ENCODE data around the gene HMGCS2. TPM values are rescaled to one million over a fixed set of nuclear protein-coding genes. Genes with fewer than 3 reads are reported as not detected.

Gene HMGCS2
- total RNA-seq, 1 donor from 2014 or later = not detected

DNA sequence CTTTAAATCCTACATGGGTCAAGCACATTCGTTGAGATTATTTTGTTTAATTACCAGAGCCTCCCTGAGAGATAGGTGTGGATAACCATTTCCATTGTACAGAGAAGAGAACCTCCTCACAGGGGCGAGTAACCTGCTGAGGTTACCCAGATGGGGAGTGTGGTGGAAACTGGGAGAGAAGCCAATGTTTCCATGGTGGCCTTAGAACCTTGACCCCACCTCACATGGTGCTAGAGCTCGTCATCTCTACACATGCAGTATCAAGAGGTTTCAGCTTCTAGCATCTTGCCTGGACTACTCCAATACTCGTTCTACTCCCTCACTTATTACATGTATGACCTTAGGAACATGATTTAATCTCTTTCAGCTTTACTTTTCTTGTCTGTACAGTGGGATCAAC, 37.8 kb upstream of the HMGCS2 start:
- TF ChIP-seq CTCF (IDR thresholded peaks at IDR 0.05) = no peak
- intact Hi-C loops (cut with micrococcal nuclease) = no loop called here
- Mint-ChIP-seq H3K27ac (no peak overlapping the region), H3K36me3 (ENCODE audit: low read depth) (no peaks in the 10 kb centered on the region), H3K4me1 (peaks cover 4% of the 10 kb centered on the region), H3K27me3 (peaks cover 12% of the 10 kb centered on the region), H3K9me3 (no peaks in the 10 kb centered on the region), H3K4me3 (no peak overlapping the region)
- ATAC-seq (ENCODE audit: low read depth) (no peak), DNase-seq (no peak)
- POLR2A ChIA-PET = no interaction called here
- CTCF ChIA-PET = no interaction called here

GRCh38 chr1:119805746-119806145, 37.0 kb upstream of the HMGCS2 start:
- Mint-ChIP-seq H3K4me1 (peaks cover 4% of the 10 kb centered on the region), H3K4me3 (no peak overlapping the region), H3K36me3 (ENCODE audit: low read depth) (no peaks in the 10 kb centered on the region), H3K27me3 (peaks cover 12% of the 10 kb centered on the region), H3K27ac (no peak overlapping the region), H3K9me3 (no peaks in the 10 kb centered on the region)
- intact Hi-C loops (cut with micrococcal nuclease) = no loop called here
- no peak for ATAC-seq (ENCODE audit: low read depth)
- no peak for TF ChIP-seq CTCF (IDR thresholded peaks at IDR 0.05)
- no peak for DNase-seq
- ChIA-PET POLR2A (no interaction called here), CTCF (no interaction called here)

- intact Hi-C loops (cut with micrococcal nuclease) = no loop called here
- peaks cover 4% of the 10 kb centered on the region for H3K4me1 Mint-ChIP-seq
- ATAC-seq (ENCODE audit: low read depth) = no peak
- H3K27me3 Mint-ChIP-seq = peaks cover 12% of the 10 kb centered on the region
- H3K36me3 Mint-ChIP-seq (ENCODE audit: low read depth) = no peaks in the 10 kb centered on the region
- ChIA-PET POLR2A (no interaction called here), CTCF (no interaction called here)
- no peak for TF ChIP-seq CTCF (IDR thresholded peaks at IDR 0.05)
- H3K4me3 Mint-ChIP-seq = no peak overlapping the region
- no peak for DNase-seq
- no peak overlapping the region for H3K27ac Mint-ChIP-seq
- no peaks in the 10 kb centered on the region for H3K9me3 Mint-ChIP-seq
These were observed 36.5 kb upstream of the HMGCS2 start for GRCh38 chr1:119805247-119805646.

DNA sequence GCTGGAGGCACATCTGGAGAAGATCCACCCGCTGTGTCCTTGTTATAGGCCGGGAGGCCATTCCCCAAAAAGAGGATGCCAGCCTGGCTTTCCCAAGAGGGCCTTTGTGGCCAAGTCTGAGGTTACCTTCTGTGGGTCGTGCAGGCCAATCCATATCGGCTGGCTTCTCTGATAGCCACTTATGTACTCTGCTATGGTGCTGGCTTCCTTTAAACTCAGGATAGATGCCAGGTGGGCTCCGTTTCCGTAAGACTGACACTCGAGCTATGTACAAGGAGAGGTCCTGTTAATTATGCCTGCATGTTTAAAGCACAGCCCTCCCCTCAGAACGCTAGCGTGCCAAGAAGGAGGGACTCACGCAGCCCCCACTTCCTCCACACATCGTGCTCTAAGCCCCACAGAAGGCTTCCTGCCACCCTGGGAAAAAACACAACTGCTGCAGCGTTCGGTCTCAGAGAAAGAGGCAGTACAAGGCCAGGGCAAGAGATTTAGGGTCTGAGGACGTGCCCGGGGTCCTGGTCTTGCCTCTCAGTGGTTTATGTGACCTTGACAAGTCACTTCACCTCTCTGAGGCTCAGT, 31.0 kb upstream of the HMGCS2 start:
- no peaks in the 10 kb centered on the region for H3K4me1 Mint-ChIP-seq
- CTCF ChIA-PET = no interaction called here
- H3K4me3 Mint-ChIP-seq = no peak overlapping the region
- no peak for DNase-seq
- H3K36me3 Mint-ChIP-seq (ENCODE audit: low read depth) = no peaks in the 10 kb centered on the region
- H3K27ac Mint-ChIP-seq = no peak overlapping the region
- no peak for ATAC-seq (ENCODE audit: low read depth)
- no peaks in the 10 kb centered on the region for H3K9me3 Mint-ChIP-seq
- no peak for TF ChIP-seq CTCF (IDR thresholded peaks at IDR 0.05)
- intact Hi-C loops (cut with micrococcal nuclease) = no loop called here
- peaks cover 3% of the 10 kb centered on the region for H3K27me3 Mint-ChIP-seq
- POLR2A ChIA-PET = no interaction called here

DNA sequence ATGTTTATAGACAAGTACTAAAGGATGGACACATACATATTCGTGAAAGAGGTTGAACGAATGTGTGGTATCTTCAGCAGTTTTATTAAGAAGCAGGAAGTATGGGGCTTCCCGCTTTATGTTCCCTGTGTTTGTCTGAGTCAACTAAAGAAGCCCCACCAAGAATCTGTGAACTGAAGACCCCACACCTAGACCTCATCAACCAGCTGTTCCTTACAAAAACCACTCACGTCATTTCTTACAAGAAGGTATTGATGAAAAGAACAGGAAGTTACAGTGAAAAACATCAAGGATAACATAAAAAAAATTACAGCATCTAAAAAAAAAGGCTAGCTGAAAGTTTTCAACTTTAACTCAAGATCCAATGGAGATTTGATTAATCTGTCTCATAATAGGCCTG, 30.3 kb upstream of the HMGCS2 start:
- Mint-ChIP-seq H3K27ac (no peak overlapping the region), H3K9me3 (no peaks in the 10 kb centered on the region), H3K4me3 (no peak overlapping the region), H3K36me3 (ENCODE audit: low read depth) (no peaks in the 10 kb centered on the region), H3K4me1 (no peaks in the 10 kb centered on the region), H3K27me3 (peaks cover 2% of the 10 kb centered on the region)
- ChIA-PET CTCF (no interaction called here), POLR2A (no interaction called here)
- no peak for TF ChIP-seq CTCF (IDR thresholded peaks at IDR 0.05)
- DNase-seq (no peak), ATAC-seq (ENCODE audit: low read depth) (no peak)
- intact Hi-C loops (cut with micrococcal nuclease) = no loop called here

Data from activated B cell treated with CpG ODN at 0.5 μM for 24 hours (primary cell).